HL-60/S4 (cell line): ENCODE data around the gene UCKL1.
"Not testable (repeated sequence)": the region's sequence is repeated elsewhere in the genome, so short reads cannot be mapped to it uniquely, and the experiment has no call there.

ENCODE experiments used
- in situ Hi-C: fragments of 300-500 bp; cut with MboI; formaldehyde crosslinking; loops from 2 replicates; pipeline ENCODE4 v1.14.3; 2022; ENCODE audit warnings: low sequenced_read_pairs

UCKL1 gene

DNA sequence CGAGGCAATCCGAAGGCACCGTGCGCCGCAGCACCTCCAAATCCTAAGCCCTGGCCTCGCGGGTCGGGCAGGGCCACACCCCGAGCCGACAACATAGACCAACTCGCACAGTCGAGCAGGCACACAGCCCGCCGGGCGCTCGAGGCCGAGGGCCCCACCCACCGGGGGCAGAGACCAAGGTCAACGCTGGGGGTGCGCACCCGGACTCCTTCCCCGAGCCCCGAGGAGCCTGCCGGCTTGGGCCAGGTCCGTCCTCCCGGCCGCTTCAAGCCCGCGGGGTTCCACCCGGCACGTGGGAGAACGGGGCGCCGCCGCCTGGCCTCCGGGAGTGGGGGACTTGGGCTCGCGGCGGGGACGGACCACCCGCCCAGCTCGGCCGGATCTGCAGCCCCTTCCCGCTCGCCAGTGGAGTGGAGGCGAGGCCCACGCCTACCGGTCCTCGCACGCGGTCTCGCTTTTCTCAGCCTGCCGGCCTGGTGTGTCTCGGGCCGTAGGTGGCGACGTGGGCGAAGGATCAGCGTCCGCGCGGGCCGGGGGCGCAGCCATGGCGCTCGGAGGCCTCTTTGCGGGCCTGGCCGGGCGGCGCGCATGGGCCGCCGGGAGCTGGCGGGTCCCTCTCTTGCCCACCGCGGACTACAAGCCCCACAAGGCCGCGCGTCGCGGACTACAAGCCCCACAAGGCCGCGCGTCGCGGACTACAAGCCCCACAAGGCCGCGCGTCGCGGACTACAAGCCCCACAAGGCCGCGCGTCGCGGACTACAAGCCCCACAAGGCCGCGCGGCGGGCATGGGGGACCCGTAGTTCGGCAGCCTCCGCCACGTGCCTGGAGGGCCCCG lies at the start of gene UCKL1:
TSS of gene UCKL1 (minus strand) at position 590 of the 837 bp plus-strand sequence. CDS start at position 546, 44 bp downstream.
- in situ Hi-C loops, result no loop called here

DNA sequence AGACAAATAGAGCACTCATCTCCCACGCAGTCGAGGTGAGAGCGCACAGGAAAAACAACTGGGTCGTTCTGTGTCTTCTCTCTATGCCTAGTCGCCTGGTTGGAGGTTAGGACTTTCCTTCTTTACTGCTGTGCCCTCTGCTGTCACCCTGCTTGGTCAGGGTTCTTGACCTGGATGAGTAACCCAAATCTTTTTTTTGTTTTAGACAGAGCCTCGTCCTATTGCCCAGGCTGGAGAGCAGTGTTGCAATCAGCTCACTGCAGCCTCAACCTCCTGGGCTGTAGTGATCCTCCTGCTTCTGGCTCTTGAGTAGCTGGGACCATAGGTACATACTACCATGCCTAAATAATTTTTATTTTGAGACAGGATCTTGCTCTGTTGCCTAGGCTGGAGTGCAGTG lies 49.2 kb upstream of the UCKL1 start:
- in situ Hi-C loops, result no loop called here

- in situ Hi-C loops, result no loop called here
These were observed 47.9 kb upstream of the UCKL1 start for GRCh38 chr20:64003960-64004725.

- in situ Hi-C loops, result no loop called here
These were observed 45.4 kb upstream of the UCKL1 start for GRCh38 chr20:64001607-64002011.

DNA sequence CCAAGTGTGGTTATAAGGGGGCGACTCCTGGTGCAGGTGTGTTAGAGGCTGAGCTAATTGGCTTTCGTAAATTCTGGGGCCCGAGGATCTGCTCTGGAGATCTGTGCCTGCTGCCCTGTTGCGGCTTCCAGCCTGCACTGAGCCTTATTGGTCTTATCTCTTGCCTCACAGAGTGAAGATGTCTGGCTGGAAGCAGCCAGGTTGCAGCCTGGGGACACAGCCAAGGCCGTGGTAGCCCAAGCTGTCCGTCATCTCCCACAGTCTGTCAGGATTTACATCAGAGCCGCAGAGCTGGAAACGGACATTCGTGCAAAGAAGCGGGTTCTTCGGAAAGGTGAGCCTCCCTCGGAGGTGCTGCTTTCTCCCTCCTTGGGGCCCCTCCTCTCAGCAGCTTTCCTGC lies 44.7 kb upstream of the UCKL1 start:
- in situ Hi-C loops, result no loop called here

- in situ Hi-C loops, result no loop called here
These were observed 26.7 kb upstream of the UCKL1 start for GRCh38 chr20:63982937-63983336.

DNA sequence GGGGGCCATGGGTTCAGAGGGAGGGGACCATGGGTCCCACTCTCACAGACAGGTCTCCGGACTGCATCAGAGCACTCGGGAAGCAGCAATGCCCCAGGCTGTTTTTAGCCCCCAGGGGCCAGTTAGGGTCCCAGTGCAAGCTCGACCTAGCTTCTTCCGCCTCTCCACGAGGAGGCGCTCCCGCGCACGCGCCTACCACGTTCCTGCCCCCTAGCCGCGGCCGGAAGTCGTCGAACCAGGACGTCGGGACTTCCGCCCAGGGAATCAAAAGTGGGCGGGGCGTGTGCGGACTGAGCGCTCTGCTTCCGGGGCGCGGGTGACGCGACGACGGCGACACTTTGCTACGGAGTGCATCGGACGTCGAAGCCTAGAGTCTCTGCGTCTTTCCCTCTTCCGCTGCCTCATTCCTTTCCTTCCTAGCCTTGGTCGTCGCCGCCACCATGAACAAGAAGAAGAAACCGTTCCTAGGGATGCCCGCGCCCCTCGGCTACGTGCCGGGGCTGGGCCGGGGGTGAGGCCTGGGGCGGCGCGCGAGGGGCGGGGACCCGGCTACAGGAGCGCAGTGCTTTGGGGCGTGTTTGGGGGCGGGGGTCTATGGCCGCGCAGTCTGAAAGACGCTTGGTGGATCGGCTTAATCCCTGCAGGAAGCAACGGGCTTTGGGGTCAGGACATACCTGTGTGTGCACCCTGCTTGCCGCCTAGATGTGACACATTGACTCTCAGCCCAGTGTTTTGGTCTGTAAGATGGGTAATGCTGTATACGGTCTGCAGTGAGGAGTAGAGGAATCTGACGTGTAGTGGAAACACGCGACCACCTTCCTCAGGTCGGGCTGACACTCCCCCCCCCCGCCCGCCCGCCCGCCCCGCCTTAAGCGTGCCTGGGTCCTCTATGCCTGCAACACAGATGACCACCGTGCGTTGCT lies 24.9 kb upstream of the UCKL1 start, which contains the start of gene PRPF6:
TSS of gene PRPF6 (plus strand) at position 327 of the 923 bp plus-strand sequence. CDS start at position 441, 114 bp downstream.
- in situ Hi-C loops, result no loop called here

DNA sequence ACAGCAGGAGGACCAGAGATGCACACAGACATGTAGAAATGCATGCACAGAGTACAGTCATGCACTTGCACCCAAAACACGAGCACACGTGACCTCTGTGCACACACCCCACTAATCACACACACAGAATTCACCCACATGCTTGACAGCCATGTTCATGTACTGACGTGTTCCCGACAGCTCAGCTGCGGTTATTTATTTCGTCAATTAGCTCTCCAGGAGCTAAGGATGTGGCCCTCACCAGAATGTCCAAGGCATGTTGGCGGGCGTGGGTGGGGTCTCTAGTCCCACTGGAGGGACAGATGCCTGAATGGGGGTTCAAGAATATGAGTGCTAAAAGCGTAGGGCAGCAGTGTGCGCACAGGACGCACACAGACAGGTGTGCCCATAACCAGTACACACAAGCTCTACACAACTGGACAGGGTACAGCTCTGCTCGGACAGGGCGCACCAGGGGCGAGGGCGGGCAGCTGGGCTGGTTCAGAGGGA lies 24.1 kb upstream of the UCKL1 start:
- in situ Hi-C loops, result no loop called here

- in situ Hi-C loops, result no loop called here
These were observed 23.5 kb upstream of the UCKL1 start, which contains the start of gene SAMD10 for GRCh38 chr20:63979557-63980316. SAMD10 (minus strand) TSS chr20:63979642; CDS start chr20:63979467, 175 bp downstream.

DNA sequence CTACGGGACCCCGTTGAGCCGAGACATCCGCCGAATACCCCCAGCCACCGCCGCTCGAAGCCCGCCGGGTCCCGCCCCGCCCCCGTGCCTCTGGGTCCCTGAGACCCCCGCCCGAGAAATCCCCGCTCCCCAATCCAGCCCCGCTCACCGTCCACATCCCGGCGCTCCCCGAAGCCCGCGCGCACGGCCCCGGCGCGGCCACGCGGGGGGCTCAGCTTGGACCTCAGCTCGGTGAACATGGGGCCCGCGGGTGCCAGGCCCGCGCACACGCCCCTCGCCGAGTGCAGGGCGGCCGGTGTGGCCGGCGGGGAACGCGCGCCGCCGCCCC lies 23.0 kb upstream of the UCKL1 start:
- in situ Hi-C loops, result no loop called here

DNA sequence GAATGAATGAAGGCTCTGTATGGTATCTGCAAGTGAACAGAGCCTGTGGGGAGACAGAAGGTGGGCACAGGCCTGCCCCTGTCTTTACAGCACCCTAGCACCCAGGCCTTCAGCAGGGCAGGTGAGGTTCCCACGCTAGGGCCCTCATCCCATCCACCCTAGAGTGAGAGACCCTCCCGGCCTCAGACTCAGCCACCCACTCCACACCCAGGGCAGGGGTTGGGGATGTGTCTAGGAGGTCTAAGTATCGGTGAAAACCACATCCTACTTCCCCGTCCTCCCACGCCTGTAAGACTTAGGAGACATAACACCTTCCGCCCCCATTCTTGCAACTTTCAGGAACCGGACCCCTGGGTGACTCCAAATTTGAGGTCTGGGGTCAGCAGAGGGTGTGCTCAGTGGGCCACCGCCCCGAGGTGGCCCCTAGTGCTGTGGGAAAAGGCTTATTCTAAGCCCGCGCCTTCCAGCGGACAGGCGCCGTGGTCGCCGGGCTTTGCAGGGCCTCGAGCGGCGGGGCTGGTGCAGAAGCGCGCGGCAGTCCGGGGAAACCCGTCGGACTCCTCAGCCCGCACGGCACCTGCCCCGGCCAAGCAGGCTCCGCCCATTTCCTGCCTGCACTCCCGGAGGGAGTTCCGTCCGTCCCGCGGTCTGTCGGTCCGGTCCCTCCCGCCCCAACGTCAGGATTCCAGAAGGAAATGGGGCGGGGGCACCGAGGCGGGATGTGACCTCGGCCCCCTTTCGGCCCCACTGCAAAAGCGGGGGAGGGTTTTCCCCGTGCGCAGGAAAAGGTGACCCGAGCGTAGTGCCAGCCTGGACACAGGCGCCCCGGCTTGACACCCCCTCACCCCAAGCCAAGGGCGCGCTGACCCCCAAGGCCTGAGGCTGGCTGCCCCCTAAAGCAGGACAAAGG lies 22.4 kb upstream of the UCKL1 start:
- in situ Hi-C loops, result no loop called here

DNA sequence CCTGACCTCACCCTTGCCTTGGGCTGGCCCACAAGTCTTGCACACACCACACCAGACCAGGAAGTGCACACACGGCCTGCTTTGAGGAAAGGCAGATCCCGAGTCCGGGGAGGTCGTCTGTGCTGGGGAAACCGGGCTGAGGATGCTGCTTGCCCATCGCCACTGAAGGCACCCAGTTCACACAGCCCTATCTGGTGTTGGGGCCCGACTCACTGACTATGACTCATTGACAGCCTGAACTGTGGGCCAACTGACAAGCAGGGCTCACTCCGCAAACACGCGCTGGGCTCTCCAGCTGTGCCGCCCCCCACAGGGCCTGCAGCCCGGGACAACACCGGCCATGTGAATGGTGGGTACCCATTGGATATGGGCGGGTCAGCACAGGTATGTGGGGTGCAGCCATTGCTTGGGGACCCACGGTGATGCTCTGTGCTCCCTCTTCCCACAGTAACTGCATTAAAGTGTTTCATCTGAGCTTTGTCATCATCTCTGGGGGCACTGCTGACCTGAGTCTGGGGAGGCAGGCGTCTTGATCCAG lies 21.6 kb upstream of the UCKL1 start:
- in situ Hi-C loops, result no loop called here

GRCh38 chr20:63976980-63977738 lies 20.9 kb upstream of the UCKL1 start:
- in situ Hi-C loops, result no loop called here

DNA sequence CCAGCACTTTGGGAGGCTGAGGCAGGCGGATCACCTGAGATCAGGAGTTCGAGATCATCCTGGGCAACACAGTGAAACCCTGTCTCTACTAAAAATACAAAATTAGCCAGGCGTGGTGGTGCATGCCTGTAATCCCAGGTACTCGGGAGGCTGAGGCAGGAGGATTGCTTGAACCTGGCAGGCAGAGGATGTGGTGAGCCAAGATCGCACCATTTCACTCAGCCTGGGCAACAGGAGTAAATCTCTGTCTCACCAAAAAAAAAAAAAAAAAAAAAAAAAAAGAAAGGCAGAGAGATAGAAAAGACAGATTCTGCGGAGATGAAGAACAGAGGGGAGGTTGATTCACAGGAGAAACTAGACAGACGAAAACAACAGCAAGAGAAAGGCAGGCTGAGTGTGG lies 20.3 kb upstream of the UCKL1 start:
- in situ Hi-C loops, result not testable (repeated sequence)

- in situ Hi-C loops, result no loop called here
These were observed 18.4 kb upstream of the UCKL1 start for GRCh38 chr20:63974402-63975200.

DNA sequence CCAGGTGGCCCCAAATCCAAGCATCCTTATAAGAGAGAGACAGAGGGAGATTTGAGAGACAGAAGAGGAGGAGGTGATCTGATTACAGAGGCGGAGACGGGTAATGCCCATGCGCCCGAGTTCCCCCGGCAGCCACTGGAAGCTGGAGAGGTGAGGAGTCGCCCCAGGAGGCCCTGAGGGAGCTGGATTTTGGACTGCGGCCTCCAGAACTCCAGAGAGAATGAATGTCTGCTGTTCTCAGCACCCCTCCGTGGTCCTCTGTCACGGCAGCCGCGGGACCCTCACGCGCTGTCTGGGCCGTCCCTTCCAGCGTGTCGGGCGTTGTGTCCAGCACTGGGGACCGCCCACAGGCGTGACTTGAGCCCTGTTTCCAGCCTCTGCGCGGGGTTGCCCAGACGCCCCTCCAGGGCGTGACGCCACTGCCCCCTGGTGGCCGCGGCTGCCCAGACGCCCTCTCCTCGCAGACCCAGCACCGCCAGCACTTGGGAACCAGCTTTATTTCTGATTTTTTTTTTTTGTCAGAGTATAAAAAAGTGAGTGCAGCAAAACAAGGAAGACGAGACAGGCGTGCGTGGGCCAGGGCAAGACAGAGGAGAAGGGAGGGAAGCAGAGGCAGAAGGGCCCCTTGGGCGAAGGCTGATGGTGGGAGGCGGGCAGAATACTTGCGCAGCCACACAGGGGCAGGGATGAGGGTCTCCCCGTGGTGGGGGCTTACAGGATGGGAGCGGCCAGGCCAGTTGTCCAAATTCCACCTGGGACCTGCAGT lies 17.6 kb upstream of the UCKL1 start:
- in situ Hi-C loops, result no loop called here

DNA sequence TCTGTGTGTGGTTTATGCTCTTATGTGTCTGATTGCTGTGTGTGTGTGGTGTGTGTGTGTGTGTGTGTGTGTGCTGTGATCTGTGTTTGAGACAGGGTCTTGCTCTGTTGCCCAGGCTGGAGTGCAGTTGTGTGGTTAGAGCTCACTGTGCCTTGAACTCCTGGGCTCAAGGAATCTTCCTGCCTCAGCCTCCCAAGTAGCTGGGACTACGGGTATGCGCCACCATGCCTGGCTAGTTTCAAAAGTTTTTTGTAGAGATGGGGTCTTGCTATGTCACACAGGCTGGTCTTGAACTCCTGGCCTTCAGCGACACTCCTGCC lies 16.9 kb upstream of the UCKL1 start:
- in situ Hi-C loops, result no loop called here
